ENCODE data around the gene DLK2. TPM values are rescaled to one million over a fixed set of nuclear protein-coding genes. Genes with fewer than 3 reads are reported as not detected.

Gene DLK2
- total and polyA plus RNA-seq, 2 of the 13 experiments (the other 11 are each of a cell fraction or from before 2014, with no cell fraction given), result 1.2 to 3.8 TPM

- TF ChIP-seq AKNA (CRISPR knock-in tag; IDR thresholded peaks at IDR 0.05; ENCODE audit: borderline replicate concordance) (no peak), ZNF577 (CRISPR knock-in tag; IDR thresholded peaks at IDR 0.05; ENCODE audit: borderline replicate concordance, low read depth) (no peak), MTF2 (CRISPR knock-in tag; IDR thresholded peaks at IDR 0.05; ENCODE audit: borderline replicate concordance) (peak; percentile 93; the same call in 1 of the 2 replicates), ZNF703 (CRISPR knock-in tag; IDR thresholded peaks at IDR 0.05; ENCODE audit: borderline replicate concordance) (no peak), TEAD3 (CRISPR knock-in tag; optimal IDR thresholded peaks at IDR 0.05; ENCODE audit: borderline replicate concordance) (peak; percentile 71), ZNF672 (CRISPR knock-in tag; IDR thresholded peaks at IDR 0.05) (no peak), REL (CRISPR knock-in tag; conservative IDR thresholded peaks at IDR 0.05) (peak; percentile 54; the same call in 1 of the 2 replicates), MAFK (conservative IDR thresholded peaks at IDR 0.05 in 1 of 2, IDR thresholded peaks at IDR 0.05 in 1 of 2; ENCODE audit: low read length in 2 of 2) (no peak), NAIF1 (CRISPR knock-in tag; IDR thresholded peaks at IDR 0.05; ENCODE audit: borderline replicate concordance) (no peak), NFRKB (IDR thresholded peaks at IDR 0.05) (no peak), NBN (conservative IDR thresholded peaks at IDR 0.05) (no peak), SALL2 (CRISPR knock-in tag; IDR thresholded peaks at IDR 0.05) (no peak; the same call in 1 of the 2 replicates), ZNF772 (CRISPR knock-in tag; IDR thresholded peaks at IDR 0.05) (peak; percentile 81; the same call in 1 of the 2 replicates), ZNF30 (CRISPR knock-in tag; IDR thresholded peaks at IDR 0.05) (0 out of 2 replicates have a peak, but pooled peaks have one; percentile 23)
- TF ChIP-seq, protein P1, sequence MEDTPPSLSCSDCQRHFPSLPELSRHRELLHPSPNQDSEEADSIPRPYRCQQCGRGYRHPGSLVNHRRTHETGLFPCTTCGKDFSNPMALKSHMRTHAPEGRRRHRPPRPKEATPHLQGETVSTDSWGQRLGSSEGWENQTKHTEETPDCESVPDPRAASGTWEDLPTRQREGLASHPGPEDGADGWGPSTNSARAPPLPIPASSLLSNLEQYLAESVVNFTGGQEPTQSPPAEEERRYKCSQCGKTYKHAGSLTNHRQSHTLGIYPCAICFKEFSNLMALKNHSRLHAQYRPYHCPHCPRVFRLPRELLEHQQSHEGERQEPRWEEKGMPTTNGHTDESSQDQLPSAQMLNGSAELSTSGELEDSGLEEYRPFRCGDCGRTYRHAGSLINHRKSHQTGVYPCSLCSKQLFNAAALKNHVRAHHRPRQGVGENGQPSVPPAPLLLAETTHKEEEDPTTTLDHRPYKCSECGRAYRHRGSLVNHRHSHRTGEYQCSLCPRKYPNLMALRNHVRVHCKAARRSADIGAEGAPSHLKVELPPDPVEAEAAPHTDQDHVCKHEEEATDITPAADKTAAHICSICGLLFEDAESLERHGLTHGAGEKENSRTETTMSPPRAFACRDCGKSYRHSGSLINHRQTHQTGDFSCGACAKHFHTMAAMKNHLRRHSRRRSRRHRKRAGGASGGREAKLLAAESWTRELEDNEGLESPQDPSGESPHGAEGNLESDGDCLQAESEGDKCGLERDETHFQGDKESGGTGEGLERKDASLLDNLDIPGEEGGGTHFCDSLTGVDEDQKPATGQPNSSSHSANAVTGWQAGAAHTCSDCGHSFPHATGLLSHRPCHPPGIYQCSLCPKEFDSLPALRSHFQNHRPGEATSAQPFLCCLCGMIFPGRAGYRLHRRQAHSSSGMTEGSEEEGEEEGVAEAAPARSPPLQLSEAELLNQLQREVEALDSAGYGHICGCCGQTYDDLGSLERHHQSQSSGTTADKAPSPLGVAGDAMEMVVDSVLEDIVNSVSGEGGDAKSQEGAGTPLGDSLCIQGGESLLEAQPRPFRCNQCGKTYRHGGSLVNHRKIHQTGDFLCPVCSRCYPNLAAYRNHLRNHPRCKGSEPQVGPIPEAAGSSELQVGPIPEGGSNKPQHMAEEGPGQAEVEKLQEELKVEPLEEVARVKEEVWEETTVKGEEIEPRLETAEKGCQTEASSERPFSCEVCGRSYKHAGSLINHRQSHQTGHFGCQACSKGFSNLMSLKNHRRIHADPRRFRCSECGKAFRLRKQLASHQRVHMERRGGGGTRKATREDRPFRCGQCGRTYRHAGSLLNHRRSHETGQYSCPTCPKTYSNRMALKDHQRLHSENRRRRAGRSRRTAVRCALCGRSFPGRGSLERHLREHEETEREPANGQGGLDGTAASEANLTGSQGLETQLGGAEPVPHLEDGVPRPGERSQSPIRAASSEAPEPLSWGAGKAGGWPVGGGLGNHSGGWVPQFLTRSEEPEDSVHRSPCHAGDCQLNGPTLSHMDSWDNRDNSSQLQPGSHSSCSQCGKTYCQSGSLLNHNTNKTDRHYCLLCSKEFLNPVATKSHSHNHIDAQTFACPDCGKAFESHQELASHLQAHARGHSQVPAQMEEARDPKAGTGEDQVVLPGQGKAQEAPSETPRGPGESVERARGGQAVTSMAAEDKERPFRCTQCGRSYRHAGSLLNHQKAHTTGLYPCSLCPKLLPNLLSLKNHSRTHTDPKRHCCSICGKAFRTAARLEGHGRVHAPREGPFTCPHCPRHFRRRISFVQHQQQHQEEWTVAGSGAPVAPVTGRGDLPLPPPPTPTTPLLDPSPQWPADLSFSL (CRISPR knock-in tag; IDR thresholded peaks at IDR 0.05), result 0 out of 2 replicates have a peak, but pooled peaks have one; percentile 55
Observed at GRCh38 chr6:43454696-43455530, 435 bp downstream of the DLK2 start (continued).
